Activated CD4-positive, CD25-positive, alpha-beta regulatory T cell treated with anti-CD3 and anti-CD28 coated beads, Interleukin-2, amount 50 U/mL, for 72 hours (primary cell): ENCODE measurements around the gene COMT.

Experiments used
- DNase-seq: peaks from one replicate; pipeline ENCODE4 v3.0.0; 2021

Gene COMT

DNA sequence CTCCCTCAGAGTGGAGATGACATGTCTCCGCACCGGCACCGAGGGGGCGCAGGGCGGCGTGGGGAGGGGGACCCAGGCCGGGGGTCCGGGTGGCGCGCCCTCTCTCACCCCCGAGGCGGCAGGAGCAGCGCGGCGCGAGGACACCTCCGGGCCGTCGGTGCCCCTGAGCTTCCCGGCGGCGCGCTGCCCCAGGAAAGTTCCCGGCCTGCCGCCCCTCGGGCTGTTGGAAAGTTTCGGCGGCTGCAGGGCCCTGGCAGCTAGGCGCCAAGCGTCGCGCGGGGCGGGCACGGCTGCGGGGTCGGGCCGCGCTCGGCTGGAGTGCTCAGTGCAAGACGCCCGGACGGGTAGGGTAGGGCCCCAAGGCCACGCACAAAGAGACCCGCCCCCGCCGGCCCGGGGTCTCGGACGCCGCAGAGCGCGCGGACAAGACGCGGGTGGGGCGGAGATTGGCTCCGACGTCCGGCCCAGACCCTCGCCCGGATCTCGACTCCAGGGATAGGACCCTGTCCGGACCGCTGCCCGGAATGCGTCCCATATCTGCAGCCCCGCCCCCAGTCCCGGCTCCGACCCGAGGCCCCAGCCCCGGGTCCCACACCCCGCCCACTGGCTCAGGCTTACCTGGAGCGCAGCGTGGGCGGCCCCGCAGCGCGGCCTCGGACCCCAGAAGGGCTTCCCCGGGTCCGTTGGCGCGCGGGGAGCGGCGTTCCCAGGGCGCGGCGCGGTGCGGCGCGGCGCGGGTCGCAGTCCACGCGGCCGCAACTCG is 74.6 kb downstream of the COMT start:
- peak; percentile 49 for DNase-seq

GRCh38 chr22:20016734-20017621 is 75.4 kb downstream of the COMT start, which contains the start of gene ARVCF:
Gene ARVCF (minus strand): TSS chr22:20016823. CDS start chr22:19990794, 26,029 bp downstream.
- DNase-seq: peak; percentile 95

- no peak for DNase-seq
Measured at GRCh38 chr22:20017622-20017958, 76.0 kb downstream of the COMT start.

DNA sequence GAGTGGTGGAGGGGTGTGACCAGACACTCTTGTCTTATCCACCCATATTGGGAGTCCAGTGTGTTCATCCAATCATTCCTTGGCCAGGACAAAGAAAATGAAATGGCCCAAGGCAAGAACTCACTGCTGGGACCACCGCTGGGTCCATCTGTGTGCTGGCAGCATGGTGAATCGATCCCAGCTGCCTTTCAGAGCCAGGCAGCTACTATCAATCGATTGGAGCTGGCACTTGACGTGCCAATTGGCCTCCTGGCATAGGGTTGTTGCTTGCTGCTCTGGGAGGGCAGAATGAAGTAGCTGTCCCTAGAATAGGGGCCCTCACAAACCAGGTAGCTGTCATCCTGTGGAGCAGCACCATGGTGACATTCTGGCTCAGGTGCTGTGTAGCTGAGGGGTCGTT is 76.4 kb downstream of the COMT start:
- no peak for DNase-seq
